Naive thymus-derived CD8-positive, alpha-beta T cell (primary cell): ENCODE data around the gene ARL4A. TPM values are rescaled to one million over a fixed set of nuclear protein-coding genes. Genes with fewer than 3 reads are reported as not detected.
"Not testable (repeated sequence)": the region's sequence is repeated elsewhere in the genome, so short reads cannot be mapped to it uniquely, and the experiment has no call there.

Experiments used
- ATAC-seq, 2 donors: fragments of 150-1000 bp; cut with Tn5 transposase in 1 of 2; sonication (Bioruptor Pico), chemical (Tn5 transposase) in 1 of 2; 1 replicate in 1 of 2; 2 replicates in 1 of 2; pipeline ENCODE4 v1.10.0; 2021; ENCODE audit warnings: mild to moderate bottlenecking in 2 of 2, moderate library complexity in 2 of 2
- POLR2A ChIA-PET: fragments of 350-600 bp; sonication (Branson Sonifier 250); formaldehyde crosslinking; loops from one replicate; lab custom pipeline; 2021; ENCODE audit warnings: antibody characterized with exemption; lab: Charles Lee
- DNase-seq, 10 donors: peaks; one replicate each; pipeline versions ENCODE4 v3.0.0 to v3.0.0-alpha.2; 2020 to 2022
- H3K27ac Mint-ChIP-seq, 10 donors: one replicate each; pipeline ENCODE4 v1.8.0; 2020 to 2022; ENCODE audit warnings: mild to moderate bottlenecking in 10 of 10, mixed read lengths in 10 of 10, moderate library complexity in 4 of 10, inconsistent platforms in 1 of 10
- H3K27me3 Mint-ChIP-seq, 5 donors: one replicate each; pipeline ENCODE4 v1.8.0; 2021 to 2022; ENCODE audit warnings: mixed read lengths in 5 of 5
- H3K36me3 Mint-ChIP-seq, 3 donors: one replicate each; pipeline ENCODE4 v1.8.0; 2020 to 2022; ENCODE audit warnings: mixed read lengths in 3 of 3, mild to moderate bottlenecking in 2 of 3, inconsistent platforms in 1 of 3
- H3K4me1 Mint-ChIP-seq, 4 donors: one replicate each; pipeline ENCODE4 v1.8.0; 2021 to 2022; ENCODE audit warnings: mixed read lengths in 4 of 4
- H3K4me3 Mint-ChIP-seq, 10 donors: one replicate each; pipeline ENCODE4 v1.8.0; 2020 to 2022; ENCODE audit warnings: mild to moderate bottlenecking in 10 of 10, mixed read lengths in 10 of 10, moderate library complexity in 6 of 10, inconsistent platforms in 1 of 10
- H3K9me3 Mint-ChIP-seq, 9 donors: one replicate each; pipeline ENCODE4 v1.8.0; 2020 to 2022; ENCODE audit warnings: mixed read lengths in 9 of 9, mild to moderate bottlenecking in 3 of 9, inconsistent platforms in 1 of 9, moderate library complexity in 1 of 9
- polyA plus RNA-seq, 3 donors: library from polyadenylated mRNA; unstranded; fragments of 300-500 nt; fragmentation: Illumina TruSeq; gene quantifications; one replicate each; pipeline ENCODE4 v1.2.3, GENCODE V29; 2021
- total RNA-seq, 8 experiments: library from RNA in 2 of 8; stranded (reverse) in 2 of 8; gene quantifications; one replicate each; pipeline ENCODE4 v1.2.3 and lab custom pipeline; 2021 to 2026

Gene ARL4A, protein sequence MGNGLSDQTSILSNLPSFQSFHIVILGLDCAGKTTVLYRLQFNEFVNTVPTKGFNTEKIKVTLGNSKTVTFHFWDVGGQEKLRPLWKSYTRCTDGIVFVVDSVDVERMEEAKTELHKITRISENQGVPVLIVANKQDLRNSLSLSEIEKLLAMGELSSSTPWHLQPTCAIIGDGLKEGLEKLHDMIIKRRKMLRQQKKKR
- total RNA-seq = 1 to 10 TPM; 7.0 to 7.1 TPM
- 10 to 100 TPM; 16.9 to 23.7 (median 20.6) TPM for polyA plus RNA-seq
- total RNA-seq (lab: John Stamatoyannopoulos, UW) = 10.4 to 166 (median 20.0) reads per million in 6 experiments

DNA sequence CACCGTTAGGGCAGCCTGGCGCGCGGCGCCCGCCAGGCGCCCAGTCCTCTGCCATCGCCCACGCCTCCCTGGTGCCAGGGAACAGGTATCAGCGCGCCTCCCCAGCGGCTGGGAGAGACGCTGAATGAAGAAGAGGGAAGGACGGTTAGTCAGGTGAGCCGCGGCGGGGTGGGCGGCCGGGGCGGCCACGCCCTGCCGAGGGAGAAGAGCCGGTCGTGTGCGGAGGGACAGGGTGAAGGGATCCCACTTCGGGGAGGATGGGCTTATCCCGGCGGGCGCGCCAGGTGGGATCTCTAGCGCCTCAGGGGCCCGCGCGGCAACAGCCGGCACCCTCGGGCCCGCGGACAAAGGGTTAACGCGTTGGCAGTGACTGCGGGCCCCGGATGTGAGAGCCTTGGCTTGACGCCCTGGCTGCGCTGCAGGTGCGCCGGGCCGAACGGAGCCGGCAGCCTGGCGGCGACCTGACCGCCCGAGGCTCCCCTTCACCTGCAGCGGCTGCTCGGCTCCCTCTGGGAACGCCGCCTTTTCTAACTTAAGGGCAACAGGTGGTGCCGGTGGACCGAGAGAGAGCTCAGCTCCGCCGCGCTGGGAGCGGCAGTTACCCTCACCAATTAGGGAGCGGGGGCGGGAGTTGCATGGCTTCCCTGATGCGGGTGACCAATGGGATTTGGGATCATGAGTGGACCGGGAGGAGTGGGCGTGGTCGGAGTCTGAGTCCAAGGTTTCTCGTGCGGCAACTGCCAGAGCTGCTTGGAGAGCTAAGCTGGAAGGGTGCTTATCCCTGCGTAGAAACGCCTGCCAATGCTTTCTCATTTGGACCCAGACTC is at the start of gene ARL4A:
Gene ARL4A, plus strand, starts transcription at position 743 of the 827 bp plus-strand sequence. CDS start 622 bp downstream, outside the sequence.
- H3K36me3 Mint-ChIP-seq = no peaks in the 10 kb centered on the region
- POLR2A ChIA-PET = interaction anchor here (0.6 to 1.4 kb wide), 4 partner anchors 9 to 472 kb away, joined by 3 to 5 read pairs (median 4); no protein-coding TSS in a partner anchor
- ATAC-seq (peak; percentile 38 to 56), DNase-seq (peak; percentile 69 to 93 (median 85))
- peak within 1 kb of the TSS; percentile 87 to 99 (median 98) for H3K27ac Mint-ChIP-seq
- no peaks in the 10 kb centered on the region for H3K27me3 Mint-ChIP-seq
- peak within 1 kb of the TSS; percentile 95 to 100 (median 98) for H3K4me3 Mint-ChIP-seq
- no peaks in the 10 kb centered on the region for H3K9me3 Mint-ChIP-seq
- H3K4me1 Mint-ChIP-seq = peaks cover 19 to 52% (median 34%) of the 10 kb centered on the region in 4 donors

DNA sequence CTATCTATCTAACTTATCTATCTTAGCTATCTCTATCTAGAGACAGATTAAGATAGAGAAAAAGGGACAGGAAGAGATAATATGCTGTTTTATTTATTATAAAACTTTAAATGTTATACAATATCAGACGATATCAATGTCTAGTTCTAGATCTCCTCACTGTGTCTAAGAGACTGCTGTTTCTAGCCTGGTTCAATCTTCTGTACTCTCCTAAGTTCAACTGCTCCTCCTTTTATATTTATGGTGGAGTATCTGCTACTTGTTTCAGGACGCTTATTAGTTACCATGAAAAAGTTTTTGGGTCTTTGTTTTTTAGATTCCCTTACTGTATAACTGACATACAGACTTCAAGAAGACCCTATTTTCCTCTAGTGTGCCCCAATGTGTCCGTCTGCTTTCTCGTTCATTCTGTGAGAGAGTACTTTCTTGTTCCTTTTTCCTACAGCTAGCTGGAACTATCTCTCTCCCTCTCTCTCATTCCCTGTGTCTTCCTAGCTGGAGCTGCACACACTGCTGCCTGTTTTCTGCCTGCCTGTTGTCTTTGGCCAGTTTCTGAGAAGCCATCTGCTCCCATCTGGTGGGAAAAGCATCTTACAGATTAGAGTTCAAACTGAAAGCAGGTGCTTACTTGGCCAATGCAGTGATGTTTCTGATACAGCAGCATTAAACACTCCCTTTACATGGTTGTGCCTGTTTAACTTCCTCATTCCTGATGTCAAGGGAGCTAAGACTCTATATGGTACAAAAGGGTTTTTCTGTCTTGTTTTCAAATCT is 49.4 kb upstream of the ARL4A start:
- DNase-seq (peak in 3 of 10 donors; percentile 1 to 12 (median 3)), ATAC-seq (peak in 1 of 2 donors; percentile 42)
- POLR2A ChIA-PET = no interaction called here
- Mint-ChIP-seq H3K4me1 (peaks cover 7 to 41% (median 19%) of the 10 kb centered on the region in 4 donors), H3K27me3 (peaks cover 0 to 2% (median 0%) of the 10 kb centered on the region in 5 donors), H3K4me3 (peak overlapping the region in 9 of 10 donors; percentile 2 to 75 (median 41)), H3K9me3 (no peaks in the 10 kb centered on the region), H3K36me3 (no peaks in the 10 kb centered on the region), H3K27ac (peak overlapping the region in 9 of 10 donors; percentile 38 to 83 (median 77))

- H3K36me3 Mint-ChIP-seq = no peaks in the 10 kb centered on the region
- ATAC-seq (peak; percentile 40 to 41), DNase-seq (peak in 3 of 10 donors; percentile 56 to 60 (median 59))
- no peaks in the 10 kb centered on the region for H3K9me3 Mint-ChIP-seq
- POLR2A ChIA-PET = no interaction called here
- H3K27ac Mint-ChIP-seq = no peak overlapping the region
- peaks cover 7 to 33% (median 18%) of the 10 kb centered on the region in 4 donors for H3K4me1 Mint-ChIP-seq
- H3K27me3 Mint-ChIP-seq = peaks cover 0 to 2% (median 0%) of the 10 kb centered on the region in 5 donors
- H3K4me3 Mint-ChIP-seq = no peak overlapping the region
Observed at GRCh38 chr7:12638851-12639456, 48.5 kb upstream of the ARL4A start.

- H3K27ac Mint-ChIP-seq = no peak overlapping the region
- ATAC-seq = no peak
- POLR2A ChIA-PET = no interaction called here
- H3K36me3 Mint-ChIP-seq = no peaks in the 10 kb centered on the region
- no peak for DNase-seq
- peaks cover 0 to 2% (median 0%) of the 10 kb centered on the region in 5 donors for H3K27me3 Mint-ChIP-seq
- H3K4me3 Mint-ChIP-seq = no peak overlapping the region
- no peaks in the 10 kb centered on the region for H3K9me3 Mint-ChIP-seq
- peaks cover 7 to 31% (median 17%) of the 10 kb centered on the region in 4 donors for H3K4me1 Mint-ChIP-seq
Observed at GRCh38 chr7:12640299-12641096, 46.9 kb upstream of the ARL4A start.

- no peak for DNase-seq
- Mint-ChIP-seq H3K36me3 (no peaks in the 10 kb centered on the region), H3K27ac (no peak overlapping the region), H3K9me3 (no peaks in the 10 kb centered on the region), H3K4me3 (no peak overlapping the region), H3K4me1 (peaks cover 5 to 24% (median 10%) of the 10 kb centered on the region in 4 donors), H3K27me3 (peaks cover 0 to 2% (median 0%) of the 10 kb centered on the region in 5 donors)
- ATAC-seq = no peak
- POLR2A ChIA-PET = no interaction called here
Observed at GRCh38 chr7:12641196-12641595, 46.2 kb upstream of the ARL4A start.

- Mint-ChIP-seq H3K4me3 (no peak overlapping the region), H3K36me3 (no peaks in the 10 kb centered on the region), H3K27me3 (peaks cover 0 to 2% (median 0%) of the 10 kb centered on the region in 5 donors), H3K27ac (no peak overlapping the region), H3K4me1 (peaks cover 3 to 17% (median 5%) of the 10 kb centered on the region in 4 donors), H3K9me3 (no peaks in the 10 kb centered on the region)
- POLR2A ChIA-PET = no interaction called here
- DNase-seq (no peak), ATAC-seq (no peak)
Observed at GRCh38 chr7:12642508-12642907, 44.9 kb upstream of the ARL4A start.

GRCh38 chr7:12643001-12643643 is 44.3 kb upstream of the ARL4A start:
- no peaks in the 10 kb centered on the region for H3K9me3 Mint-ChIP-seq
- H3K36me3 Mint-ChIP-seq = no peaks in the 10 kb centered on the region
- POLR2A ChIA-PET = no interaction called here
- no peak for DNase-seq
- peaks cover 1 to 13% (median 2%) of the 10 kb centered on the region in 4 donors for H3K4me1 Mint-ChIP-seq
- no peak for ATAC-seq
- H3K27ac Mint-ChIP-seq = no peak overlapping the region
- H3K4me3 Mint-ChIP-seq = no peak overlapping the region
- peaks cover 0 to 2% (median 0%) of the 10 kb centered on the region in 5 donors for H3K27me3 Mint-ChIP-seq

GRCh38 chr7:12643644-12644043 is 43.8 kb upstream of the ARL4A start:
- H3K9me3 Mint-ChIP-seq = no peaks in the 10 kb centered on the region

DNA sequence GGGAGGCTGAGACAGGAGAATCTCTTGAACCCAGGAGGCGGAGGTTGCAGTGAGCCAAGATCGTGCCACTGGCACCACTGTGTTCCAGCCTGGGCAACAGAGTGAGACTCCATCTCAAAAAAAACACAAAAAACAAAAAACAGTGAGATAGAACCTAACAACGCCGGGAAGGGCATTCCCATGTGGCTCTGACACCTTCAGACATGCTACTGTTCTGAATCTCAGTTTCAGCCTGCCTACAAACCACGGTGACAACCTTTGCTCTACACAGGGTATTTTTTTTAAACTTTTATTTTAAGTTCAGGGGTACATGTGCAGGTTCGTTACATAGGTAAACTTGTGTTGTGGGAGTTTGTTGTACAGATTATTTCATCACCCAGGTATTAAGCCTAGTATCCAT is 42.2 kb upstream of the ARL4A start:
- H3K36me3 Mint-ChIP-seq, H3K27me3 Mint-ChIP-seq, H3K4me3 Mint-ChIP-seq, H3K27ac Mint-ChIP-seq, ATAC-seq, DNase-seq, H3K4me1 Mint-ChIP-seq, POLR2A ChIA-PET, H3K9me3 Mint-ChIP-seq: not testable (repeated sequence)

More at GRCh38 chr7:12643644-12644043, 43.8 kb upstream of the ARL4A start:
- POLR2A ChIA-PET = no interaction called here
- H3K27me3 Mint-ChIP-seq = peaks cover 0 to 2% (median 0%) of the 10 kb centered on the region in 5 donors
- H3K36me3 Mint-ChIP-seq = no peaks in the 10 kb centered on the region
- H3K27ac Mint-ChIP-seq = no peak overlapping the region
- ATAC-seq = no peak
- H3K4me3 Mint-ChIP-seq = no peak overlapping the region
- H3K4me1 Mint-ChIP-seq = peaks cover 0 to 7% (median 0%) of the 10 kb centered on the region in 4 donors
- peak in 1 of 10 donors; percentile 3 for DNase-seq

- Mint-ChIP-seq H3K27ac (no peak overlapping the region), H3K36me3 (no peaks in the 10 kb centered on the region), H3K9me3 (no peaks in the 10 kb centered on the region), H3K27me3 (no peaks in the 10 kb centered on the region), H3K4me1 (no peaks in the 10 kb centered on the region), H3K4me3 (no peak overlapping the region)
- no peak for DNase-seq
- POLR2A ChIA-PET = no interaction called here
- no peak for ATAC-seq
Observed at GRCh38 chr7:12646139-12646538, 41.3 kb upstream of the ARL4A start.
